C4-2B (cell line): ENCODE measurements around the gene ARHGAP15.

ENCODE experiments used
- H3K27ac ChIP-seq: fragments of 450-650 bp; 2 replicates; pipeline ENCODE4 v1.5.1; 2017
- ZFX ChIP-seq: fragments of 450-650 bp; IDR thresholded peaks from 2 replicates; pipeline ENCODE4 v1.6.1; 2017
- TF ChIP-seq, protein P1 (sequence below): fragments of 450-650 bp; conservative IDR thresholded peaks from 2 replicates; pipeline ENCODE4 v1.5.1; 2017; ENCODE audit warnings: mild to moderate bottlenecking

The ARHGAP15 gene

DNA sequence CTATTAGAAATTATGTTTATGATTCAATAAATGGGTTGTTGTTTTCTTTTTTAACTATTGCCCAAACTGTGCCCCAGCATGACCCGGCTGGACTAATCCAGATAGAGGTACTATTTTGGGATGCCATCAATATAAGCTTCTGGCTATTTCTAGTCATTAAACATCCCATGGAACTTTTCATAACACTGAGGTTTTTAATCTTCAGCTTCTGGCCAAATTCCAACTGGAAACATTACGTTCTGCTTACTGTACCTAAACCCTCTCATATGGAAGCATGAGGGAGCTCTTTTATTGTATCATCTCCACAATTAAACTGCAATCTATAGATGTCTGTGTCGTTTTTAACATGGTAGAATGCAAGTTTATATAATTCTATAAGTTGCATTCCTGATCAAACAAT, 674.7 kb downstream of the ARHGAP15 start:
- TF ChIP-seq, protein P1, sequence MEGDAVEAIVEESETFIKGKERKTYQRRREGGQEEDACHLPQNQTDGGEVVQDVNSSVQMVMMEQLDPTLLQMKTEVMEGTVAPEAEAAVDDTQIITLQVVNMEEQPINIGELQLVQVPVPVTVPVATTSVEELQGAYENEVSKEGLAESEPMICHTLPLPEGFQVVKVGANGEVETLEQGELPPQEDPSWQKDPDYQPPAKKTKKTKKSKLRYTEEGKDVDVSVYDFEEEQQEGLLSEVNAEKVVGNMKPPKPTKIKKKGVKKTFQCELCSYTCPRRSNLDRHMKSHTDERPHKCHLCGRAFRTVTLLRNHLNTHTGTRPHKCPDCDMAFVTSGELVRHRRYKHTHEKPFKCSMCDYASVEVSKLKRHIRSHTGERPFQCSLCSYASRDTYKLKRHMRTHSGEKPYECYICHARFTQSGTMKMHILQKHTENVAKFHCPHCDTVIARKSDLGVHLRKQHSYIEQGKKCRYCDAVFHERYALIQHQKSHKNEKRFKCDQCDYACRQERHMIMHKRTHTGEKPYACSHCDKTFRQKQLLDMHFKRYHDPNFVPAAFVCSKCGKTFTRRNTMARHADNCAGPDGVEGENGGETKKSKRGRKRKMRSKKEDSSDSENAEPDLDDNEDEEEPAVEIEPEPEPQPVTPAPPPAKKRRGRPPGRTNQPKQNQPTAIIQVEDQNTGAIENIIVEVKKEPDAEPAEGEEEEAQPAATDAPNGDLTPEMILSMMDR = no peak
- TF ChIP-seq ZFX = no peak
- no peak overlapping the region for H3K27ac ChIP-seq

DNA sequence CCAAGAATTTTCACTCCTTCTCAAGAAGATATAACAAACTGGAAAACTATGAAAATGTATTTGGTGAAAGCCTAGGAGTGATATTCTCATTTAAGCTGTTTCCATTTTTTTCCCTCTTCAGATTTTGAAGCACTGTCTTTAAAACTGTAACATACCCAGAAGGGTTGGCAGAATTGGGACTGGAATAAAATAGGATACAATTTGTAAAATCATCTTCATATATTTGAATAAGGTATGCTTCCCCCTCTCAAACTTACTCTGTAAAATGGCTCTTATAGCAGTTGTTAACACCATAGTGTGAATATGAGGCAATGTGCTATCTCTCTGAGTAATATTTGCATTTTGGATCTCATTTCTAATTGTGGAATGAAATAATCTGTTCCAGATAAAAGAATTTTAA, 676.4 kb downstream of the ARHGAP15 start:
- no peak for TF ChIP-seq ZFX
- TF ChIP-seq, protein P1 = no peak
- no peak overlapping the region for H3K27ac ChIP-seq

DNA sequence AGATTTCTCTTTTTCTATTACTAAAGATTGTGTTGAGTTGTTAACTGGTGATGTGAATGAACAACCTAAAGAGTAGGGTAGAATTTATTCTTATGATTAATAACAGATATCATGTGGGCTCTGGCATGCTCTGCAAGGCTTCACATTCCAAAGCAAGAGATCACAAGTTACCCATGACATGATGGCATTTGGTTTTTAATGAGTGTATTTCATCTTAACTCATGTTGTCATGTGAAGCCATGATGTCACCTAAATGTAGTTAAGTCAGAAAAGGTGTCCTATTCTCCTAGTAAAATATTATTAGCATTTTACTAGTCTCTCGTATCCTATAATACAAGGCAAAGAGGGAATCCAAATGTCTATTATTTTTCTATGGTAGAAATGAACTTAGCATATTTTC, 678.0 kb downstream of the ARHGAP15 start:
- TF ChIP-seq ZFX = no peak
- TF ChIP-seq, protein P1 = no peak
- H3K27ac ChIP-seq = no peak overlapping the region

DNA sequence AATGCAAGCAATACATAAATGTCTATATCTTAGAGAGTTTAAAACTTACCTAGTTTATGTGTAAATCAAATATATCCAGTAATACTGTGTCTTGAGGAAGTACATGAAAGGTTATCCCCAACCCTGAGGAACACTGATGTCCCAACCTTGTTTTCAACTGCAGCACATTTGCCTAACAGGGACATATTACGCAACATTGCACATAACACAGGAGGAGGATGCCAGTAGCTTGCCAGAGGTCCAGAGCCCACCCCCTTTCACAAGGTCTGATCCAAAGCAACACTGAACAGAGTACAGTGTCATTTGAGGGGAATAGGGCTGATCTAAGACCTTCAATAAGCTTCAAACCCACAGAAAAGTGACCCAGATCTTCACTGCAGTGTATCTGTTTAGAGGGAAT, 678.5 kb downstream of the ARHGAP15 start:
- no peak overlapping the region for H3K27ac ChIP-seq
- TF ChIP-seq, protein P1 = no peak
- no peak for TF ChIP-seq ZFX

GRCh38 chr2:143808166-143808565, 678.9 kb downstream of the ARHGAP15 start:
- no peak overlapping the region for H3K27ac ChIP-seq
- TF ChIP-seq ZFX = no peak
- TF ChIP-seq, protein P1 = no peak

DNA sequence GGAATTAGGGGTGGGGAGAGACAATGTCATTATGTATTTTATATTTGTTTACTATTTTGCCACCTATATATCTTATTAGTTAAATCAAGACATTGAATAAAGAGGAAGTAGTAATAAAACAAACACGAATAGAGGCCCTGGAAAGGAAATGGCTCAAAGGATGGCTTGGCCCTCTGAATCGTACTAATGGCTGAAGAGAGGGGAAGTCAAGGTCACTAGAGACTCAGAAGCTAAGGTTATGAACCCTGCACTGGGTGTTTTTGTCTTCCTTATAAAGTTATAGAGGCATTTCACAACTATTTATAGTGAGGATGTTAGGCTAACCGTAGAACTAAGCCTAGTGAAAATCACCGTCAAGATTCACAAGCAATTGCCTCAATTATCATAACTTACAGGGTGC, 685.9 kb downstream of the ARHGAP15 start:
- H3K27ac ChIP-seq = no peak overlapping the region
- no peak for TF ChIP-seq ZFX
- TF ChIP-seq, protein P1 = no peak

- TF ChIP-seq ZFX = no peak
- TF ChIP-seq, protein P1 = no peak
Measured at GRCh38 chr2:143816916-143817315, 687.7 kb downstream of the ARHGAP15 start.

More at GRCh38 chr2:143816916-143817315, 687.7 kb downstream of the ARHGAP15 start:
- H3K27ac ChIP-seq = no peak overlapping the region
